ENCODE data around the gene ABCF3. TPM values are rescaled to one million over a fixed set of nuclear protein-coding genes. Genes with fewer than 3 reads are reported as not detected.

ABCF3 gene
- total and polyA plus RNA-seq, 2 of the 13 experiments (the other 11 are each of a cell fraction or from before 2014, with no cell fraction given), result 38.8 to 46.5 TPM

- TF ChIP-seq DMTF1 (CRISPR knock-in tag; IDR thresholded peaks at IDR 0.05) (0 out of 2 replicates have a peak, but pooled peaks have one; percentile 37), KAT2B (IDR thresholded peaks at IDR 0.05; ENCODE audit: borderline replicate concordance, low read depth, low read length) (no peak), ZNF775 (CRISPR knock-in tag; IDR thresholded peaks at IDR 0.05; ENCODE audit: borderline replicate concordance) (no peak), ZC3H13 (CRISPR knock-in tag; IDR thresholded peaks at IDR 0.05) (no peak), ZNF510 (CRISPR knock-in tag; IDR thresholded peaks at IDR 0.05; ENCODE audit: low read depth) (0 out of 2 replicates have a peak, but pooled peaks have one; percentile 15), FOXC1 (CRISPR knock-in tag; IDR thresholded peaks at IDR 0.05; ENCODE audit: borderline replicate concordance) (no peak), KMT2B (CRISPR knock-in tag; IDR thresholded peaks at IDR 0.05) (peak; percentile 58; the same call in 1 of the 2 replicates), GFI1 (CRISPR knock-in tag; IDR thresholded peaks at IDR 0.05; ENCODE audit: borderline replicate concordance) (0 out of 2 replicates have a peak, but pooled peaks have one; percentile 61), ATF7-NPFF (CRISPR knock-in tag; IDR thresholded peaks at IDR 0.05; ENCODE audit: low read depth) (peak; percentile 48; the same call in 1 of the 2 replicates), GTF3A (CRISPR knock-in tag; conservative IDR thresholded peaks at IDR 0.05) (no peak), RBM39 (IDR thresholded peaks at IDR 0.05; ENCODE audit: low read depth, low read length, poor library complexity, severe bottlenecking) (peak; percentile 2), ZNF563 (CRISPR knock-in tag; IDR thresholded peaks at IDR 0.05) (peak; percentile 76; the same call in 1 of the 2 replicates), PHF20 (CRISPR knock-in tag; IDR thresholded peaks at IDR 0.05) (peak; percentile 76; the same call in 1 of the 2 replicates), ZNF337 (CRISPR knock-in tag; IDR thresholded peaks at IDR 0.05; ENCODE audit: borderline replicate concordance, low read depth) (peak; percentile 44; the same call in 1 of the 2 replicates), AKAP8 (CRISPR knock-in tag; IDR thresholded peaks at IDR 0.05) (0 out of 2 replicates have a peak, but pooled peaks have one; percentile 6), ATAD3A (CRISPR knock-in tag; IDR thresholded peaks at IDR 0.05) (no peak), DNMT1 (CRISPR knock-in tag; IDR thresholded peaks at IDR 0.05) (no peak), HMGXB3 (CRISPR knock-in tag; IDR thresholded peaks at IDR 0.05; ENCODE audit: borderline replicate concordance) (no peak), SNAI1 (CRISPR knock-in tag; IDR thresholded peaks at IDR 0.05; ENCODE audit: borderline replicate concordance) (0 out of 2 replicates have a peak, but pooled peaks have one; percentile 41)
Observed at GRCh38 chr3:184186184-184186901, at the start of gene ABCF3 (continued).

Data from HepG2 (cell line).